Stimulated activated naive B cell treated with anti-CD40 and anti-IgM and Interleukin-4, amounts not matched to agents 10 μg/mL and 1 μg/mL and 100 μg/mL, for 72 hours (primary cell): Measurements from ENCODE around the gene MACO1.
"Not testable (repeated sequence)": the region's sequence is repeated elsewhere in the genome, so short reads cannot be mapped to it uniquely, and the experiment has no call there.

Experiments used
- ATAC-seq, 2 donors: fragments of 150-1000 bp; cut with Tn5 transposase; replicated peaks; 2 replicates each; pipeline ENCODE4 v1.10.0; 2021; ENCODE audit warnings: moderate library complexity in 1 of 2
- DNase-seq: peaks from one replicate; pipeline ENCODE4 v3.0.0; 2021
- H3K27ac Mint-ChIP-seq: one replicate; pipeline ENCODE4 v1.8.0; 2022; ENCODE audit warnings: mild to moderate bottlenecking, mixed read lengths
- H3K27me3 Mint-ChIP-seq, 2 donors: one replicate each; pipeline ENCODE4 v1.8.0; 2022; ENCODE audit warnings: mixed read lengths in 2 of 2
- H3K36me3 Mint-ChIP-seq, 2 donors: one replicate each; pipeline ENCODE4 v1.8.0; 2022; ENCODE audit warnings: mixed read lengths in 2 of 2, mild to moderate bottlenecking in 1 of 2
- H3K4me1 Mint-ChIP-seq, 2 donors: one replicate each; pipeline ENCODE4 v1.8.0; 2022; ENCODE audit warnings: mixed read lengths in 2 of 2, mild to moderate bottlenecking in 1 of 2
- H3K4me3 Mint-ChIP-seq, 2 donors: one replicate each; pipeline ENCODE4 v1.8.0; 2022; ENCODE audit warnings: mild to moderate bottlenecking in 2 of 2, mixed read lengths in 2 of 2, moderate library complexity in 1 of 2
- H3K9me3 Mint-ChIP-seq, 2 donors: one replicate each; pipeline ENCODE4 v1.8.0; 2022; ENCODE audit warnings: mixed read lengths in 2 of 2, mild to moderate bottlenecking in 1 of 2

The MACO1 gene

DNA sequence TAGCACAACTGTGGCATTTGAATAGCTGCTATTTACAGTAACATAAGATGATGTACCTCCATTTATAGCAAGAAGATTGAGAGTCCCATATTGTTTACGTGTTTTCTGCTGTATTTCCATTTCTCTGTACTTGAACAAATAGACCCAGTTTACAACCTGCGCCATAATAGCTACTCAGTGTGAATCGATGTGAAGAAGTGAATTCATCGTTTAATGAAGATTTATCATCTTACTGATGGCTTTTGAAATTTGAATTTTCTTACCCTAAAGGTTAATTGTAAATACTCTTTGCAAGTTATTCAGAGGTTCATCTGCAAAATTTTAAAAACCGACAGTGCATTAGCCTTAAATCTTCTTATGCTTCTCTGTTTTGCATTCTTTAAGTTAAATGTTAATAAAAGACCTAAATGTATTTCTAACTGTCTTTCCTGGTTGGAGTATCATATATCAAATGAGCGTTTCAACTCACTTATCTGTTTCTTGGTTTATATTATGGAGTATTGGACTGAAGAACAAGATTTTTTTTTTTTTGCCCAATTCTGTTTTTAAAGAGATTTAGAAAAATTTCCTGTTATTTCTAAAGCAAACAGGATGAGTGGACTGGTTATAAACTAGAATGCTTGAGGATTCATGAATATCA is 2.2 kb downstream of the MACO1 start:
- H3K27ac Mint-ChIP-seq: no peak overlapping the region
- no peaks in the 10 kb centered on the region for H3K27me3 Mint-ChIP-seq
- H3K9me3 Mint-ChIP-seq: no peaks in the 10 kb centered on the region
- ATAC-seq (no peak), DNase-seq (no peak)
- peaks cover 33 to 67% of the 10 kb centered on the region in 2 donors for H3K4me1 Mint-ChIP-seq
- no peak overlapping the region for H3K4me3 Mint-ChIP-seq
- no peaks in the 10 kb centered on the region for H3K36me3 Mint-ChIP-seq

DNA sequence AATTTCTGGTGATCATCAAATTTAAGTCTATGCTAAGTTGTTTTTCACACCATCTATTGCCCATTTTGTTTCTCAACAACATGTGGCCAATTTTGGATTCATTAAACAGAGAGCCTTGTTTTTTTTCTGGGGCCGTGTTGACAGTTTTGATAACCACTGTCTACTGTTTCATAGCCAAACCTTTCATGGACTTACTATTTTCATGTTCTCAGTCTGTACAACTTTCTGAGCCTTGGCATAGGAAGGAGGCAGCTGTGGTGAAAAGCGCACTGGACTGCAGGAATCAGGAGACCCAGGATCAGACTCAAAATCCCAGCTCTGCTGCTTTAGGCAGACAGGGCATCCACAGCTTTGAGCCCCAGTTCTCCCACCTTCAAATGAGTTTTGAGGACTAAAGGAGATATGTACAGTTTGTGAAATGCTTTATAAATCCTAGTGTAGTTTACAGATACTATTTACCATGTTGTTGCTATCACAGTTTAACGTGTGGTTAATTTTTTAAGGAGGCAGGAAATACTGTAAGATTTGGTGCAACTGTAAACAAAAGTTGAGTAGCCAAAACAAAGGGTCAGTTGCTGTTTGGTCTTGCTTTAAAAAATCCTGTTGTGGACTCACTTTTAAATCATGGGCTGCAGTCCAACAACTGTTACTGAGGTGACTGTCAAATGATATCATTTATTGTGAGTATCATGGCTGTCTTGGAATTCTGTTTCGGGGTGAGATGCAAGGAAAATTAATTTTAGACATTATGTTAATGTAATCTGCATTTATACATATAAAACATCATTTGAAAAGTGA is 2.9 kb downstream of the MACO1 start:
- Mint-ChIP-seq H3K4me1 (peaks cover 33 to 65% of the 10 kb centered on the region in 2 donors), H3K27ac (no peak overlapping the region), H3K27me3 (no peaks in the 10 kb centered on the region), H3K4me3 (no peak overlapping the region), H3K9me3 (no peaks in the 10 kb centered on the region), H3K36me3 (no peaks in the 10 kb centered on the region)
- ATAC-seq (no peak), DNase-seq (no peak)

DNA sequence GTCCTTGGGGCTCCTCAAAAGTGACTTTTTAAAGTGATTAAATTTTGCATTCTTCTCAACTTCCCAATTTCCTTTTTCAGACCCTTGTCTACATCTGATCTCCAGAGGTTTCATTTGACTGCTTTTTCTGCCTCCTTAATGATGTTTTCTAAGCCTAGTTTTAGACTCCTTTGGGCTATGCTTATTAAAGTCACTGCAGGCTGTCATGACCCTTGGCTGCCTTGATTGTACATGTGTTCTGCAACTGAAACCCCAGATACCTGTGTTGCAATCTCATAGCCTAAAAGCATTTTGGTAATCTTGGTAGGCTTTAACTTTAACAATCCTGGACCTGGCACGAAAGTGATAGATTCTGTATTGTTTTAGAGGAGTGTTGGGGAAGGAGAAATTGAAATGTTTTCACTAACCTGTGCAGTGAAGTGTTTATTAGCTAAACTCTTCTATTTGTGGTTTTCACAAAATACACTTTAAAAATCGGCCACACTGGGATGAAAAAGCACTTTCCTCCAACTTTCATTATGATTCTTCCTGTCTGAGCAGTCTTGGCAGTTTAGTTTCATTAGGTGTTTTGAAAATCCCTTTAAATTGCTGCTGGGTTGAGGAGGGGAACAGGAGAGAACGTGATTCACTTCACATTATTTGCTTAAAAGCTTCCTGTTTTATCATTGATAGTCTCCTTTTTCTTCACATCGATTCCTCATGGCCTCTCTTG is 4.9 kb downstream of the MACO1 start:
- Mint-ChIP-seq H3K4me1 (peaks cover 29 to 58% of the 10 kb centered on the region in 2 donors), H3K27ac (peak overlapping the region; percentile 79), H3K36me3 (peaks cover 0 to 2% of the 10 kb centered on the region in 2 donors), H3K27me3 (no peaks in the 10 kb centered on the region), H3K4me3 (peak overlapping the region; percentile 5 to 62), H3K9me3 (no peaks in the 10 kb centered on the region)
- no peak for DNase-seq
- peak; percentile 33 to 47 for ATAC-seq

DNA sequence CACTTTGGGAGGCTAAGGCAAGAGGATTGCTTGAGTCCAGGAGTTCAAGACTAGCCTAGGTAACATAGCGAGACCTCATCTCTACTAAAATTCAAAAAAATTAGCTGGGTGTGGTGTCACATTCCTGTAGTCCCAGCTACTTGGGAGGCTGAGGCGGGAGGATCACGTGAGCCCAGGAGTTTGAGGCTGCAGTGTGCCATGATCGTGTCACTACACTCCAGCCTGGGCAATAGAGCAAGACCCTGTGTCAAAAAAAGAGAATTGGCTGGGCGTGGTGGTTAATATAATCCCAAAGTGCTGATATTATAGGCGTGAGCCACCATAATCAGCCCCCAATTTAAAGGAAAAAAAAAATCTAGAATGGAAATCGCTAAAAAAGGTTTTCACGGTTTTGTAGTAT is 7.0 kb downstream of the MACO1 start:
- H3K27ac Mint-ChIP-seq: no peak overlapping the region
- no peaks in the 10 kb centered on the region for H3K9me3 Mint-ChIP-seq
- H3K27me3 Mint-ChIP-seq: no peaks in the 10 kb centered on the region
- H3K4me3 Mint-ChIP-seq: no peak overlapping the region
- DNase-seq (no peak), ATAC-seq (no peak)
- H3K4me1 Mint-ChIP-seq: peaks cover 30 to 67% of the 10 kb centered on the region in 2 donors
- peaks cover 2 to 3% of the 10 kb centered on the region in 2 donors for H3K36me3 Mint-ChIP-seq

DNA sequence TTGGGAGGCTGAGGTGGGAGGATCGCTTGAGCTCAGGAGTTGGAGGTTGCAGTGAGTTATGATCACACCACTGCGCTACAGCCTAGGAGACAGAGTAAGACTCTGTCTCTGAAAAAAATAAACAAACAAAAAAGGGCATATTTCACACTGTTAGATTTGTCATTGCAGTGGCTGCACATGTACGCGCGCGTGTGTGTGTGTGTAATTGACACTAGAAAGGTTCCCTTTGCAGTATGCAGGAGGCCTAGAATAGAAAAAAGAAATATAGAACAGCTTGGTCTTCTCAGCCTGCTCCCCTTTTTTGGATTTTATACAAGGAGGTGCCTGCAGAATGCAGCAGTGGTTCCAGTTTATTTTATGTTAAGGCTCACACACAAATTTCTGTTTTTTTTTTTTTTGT is 8.6 kb downstream of the MACO1 start:
- peaks cover 24 to 59% of the 10 kb centered on the region in 2 donors for H3K4me1 Mint-ChIP-seq
- DNase-seq: no peak

DNA sequence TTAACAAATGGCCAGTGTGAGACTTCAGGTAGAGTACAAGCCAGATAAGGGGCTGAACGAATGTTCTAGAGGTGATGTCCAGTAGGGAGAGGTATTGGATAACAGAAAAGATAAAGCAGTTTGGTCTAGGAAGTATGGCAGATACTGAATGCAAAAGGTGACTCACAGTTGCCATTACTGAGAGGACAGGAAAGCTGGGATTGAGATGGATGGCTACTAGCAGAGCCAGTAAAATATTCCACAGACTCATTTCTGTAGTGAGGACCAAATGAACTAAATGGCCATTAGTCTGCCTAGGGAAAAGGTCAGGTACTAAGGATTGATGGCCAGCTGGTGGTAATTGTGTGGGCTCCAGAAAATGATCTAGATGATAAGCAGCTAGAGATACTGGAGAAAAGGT is 11.5 kb downstream of the MACO1 start:
- DNase-seq (no peak), ATAC-seq (no peak)
- no peak overlapping the region for H3K27ac Mint-ChIP-seq
- no peaks in the 10 kb centered on the region for H3K27me3 Mint-ChIP-seq
- H3K4me3 Mint-ChIP-seq: no peak overlapping the region
- H3K36me3 Mint-ChIP-seq: peaks cover 2 to 11% of the 10 kb centered on the region in 2 donors
- H3K4me1 Mint-ChIP-seq: peaks cover 18 to 41% of the 10 kb centered on the region in 2 donors
- H3K9me3 Mint-ChIP-seq: no peaks in the 10 kb centered on the region

More for the DNA sequence above, 8.6 kb downstream of the MACO1 start:
- Mint-ChIP-seq H3K4me3 (no peak overlapping the region), H3K27ac (no peak overlapping the region), H3K36me3 (peaks cover 2 to 7% of the 10 kb centered on the region in 2 donors), H3K27me3 (no peaks in the 10 kb centered on the region), H3K9me3 (no peaks in the 10 kb centered on the region)
- no peak for ATAC-seq

DNA sequence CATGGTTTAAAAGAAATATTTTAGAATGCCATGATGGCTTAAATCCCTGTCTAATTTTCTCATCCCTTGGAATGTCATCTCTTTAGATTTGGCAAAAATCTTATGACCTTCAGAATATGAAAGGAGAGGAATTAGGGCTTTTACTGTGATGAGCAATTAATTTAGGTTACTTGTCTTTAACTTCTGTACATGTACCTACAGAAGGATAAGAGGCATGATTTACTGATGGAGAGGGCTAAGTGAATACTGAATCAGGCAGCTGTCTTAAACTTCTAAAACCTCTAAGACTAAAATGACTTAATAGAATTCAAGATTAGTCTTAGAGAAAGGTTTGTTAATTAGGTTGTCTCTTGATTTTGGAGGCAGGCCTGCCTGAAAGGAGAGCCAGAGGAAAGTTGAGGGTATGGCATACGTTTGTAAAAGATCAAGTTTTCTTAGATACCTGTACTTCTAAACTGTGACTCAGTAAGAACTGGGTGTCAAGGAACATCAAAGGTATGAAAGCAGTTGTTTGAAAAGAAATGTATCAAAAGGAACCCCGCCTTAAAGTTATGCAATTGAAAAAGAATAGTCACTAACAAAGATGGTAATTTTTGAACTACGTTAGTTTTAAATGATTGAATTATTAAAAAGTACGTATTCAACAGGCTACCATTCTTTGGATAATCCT is 12.5 kb downstream of the MACO1 start:
- H3K36me3 Mint-ChIP-seq: peaks cover 2 to 17% of the 10 kb centered on the region in 2 donors
- no peak for DNase-seq
- no peak for ATAC-seq
- H3K4me1 Mint-ChIP-seq: peaks cover 20 to 49% of the 10 kb centered on the region in 2 donors
- H3K27ac Mint-ChIP-seq: peak overlapping the region; percentile 14
- no peaks in the 10 kb centered on the region for H3K27me3 Mint-ChIP-seq
- H3K9me3 Mint-ChIP-seq: no peaks in the 10 kb centered on the region
- no peak overlapping the region for H3K4me3 Mint-ChIP-seq

DNA sequence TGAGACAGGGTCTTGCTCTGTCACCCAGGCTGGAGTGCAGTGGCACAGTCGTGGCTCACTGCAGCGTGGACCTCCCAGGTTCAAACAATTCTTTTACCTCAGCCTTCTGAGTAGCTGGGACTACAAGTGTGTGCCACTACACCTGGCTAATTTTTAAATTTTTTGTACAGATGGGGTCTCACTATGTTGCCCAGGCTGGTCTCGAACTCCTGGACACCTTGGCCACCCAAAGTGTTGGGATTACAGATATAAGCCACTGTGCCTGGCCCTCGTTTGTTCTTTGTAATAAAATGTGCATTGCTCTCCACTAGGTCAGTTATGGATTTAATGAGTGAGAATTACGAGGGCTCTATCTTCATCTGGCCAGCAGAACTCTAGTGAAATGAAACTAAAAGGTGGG is 13.9 kb downstream of the MACO1 start:
- not testable (repeated sequence) for DNase-seq, H3K27me3 Mint-ChIP-seq, ATAC-seq, H3K4me3 Mint-ChIP-seq, H3K27ac Mint-ChIP-seq, H3K9me3 Mint-ChIP-seq
- Mint-ChIP-seq H3K4me1 (peaks cover 20 to 50% of the 10 kb centered on the region in 2 donors), H3K36me3 (peaks cover 2 to 17% of the 10 kb centered on the region in 2 donors)

DNA sequence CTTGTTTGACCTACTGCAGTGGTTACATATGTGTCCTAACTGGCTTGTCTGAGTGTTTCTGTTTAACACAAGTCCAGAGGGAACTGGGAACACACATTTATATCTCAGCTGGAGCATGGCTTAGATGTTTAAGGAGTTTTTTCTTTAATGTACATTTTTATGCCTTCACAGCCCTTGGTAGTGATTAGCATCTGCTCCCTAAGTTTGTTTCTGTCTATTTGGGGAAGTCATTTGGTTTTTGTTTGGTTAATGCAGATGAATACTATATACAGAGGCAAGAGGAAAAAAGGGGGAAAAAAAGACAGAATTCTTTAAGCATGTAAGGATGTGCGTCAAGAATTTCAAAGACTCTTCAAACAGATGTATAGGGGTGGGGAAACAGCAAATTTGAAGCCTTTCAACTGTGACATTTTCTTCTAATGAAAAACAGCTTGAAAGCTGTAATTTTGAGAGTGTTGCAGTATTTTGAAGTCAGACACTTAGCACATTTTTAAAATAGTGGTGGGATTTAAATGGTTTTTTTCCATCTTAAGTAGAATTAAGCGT is 15.4 kb downstream of the MACO1 start:
- DNase-seq (no peak), ATAC-seq (no peak)
- H3K4me3 Mint-ChIP-seq: no peak overlapping the region
- peaks cover 0 to 18% of the 10 kb centered on the region in 2 donors for H3K36me3 Mint-ChIP-seq
- H3K27me3 Mint-ChIP-seq: no peaks in the 10 kb centered on the region
- H3K9me3 Mint-ChIP-seq: no peaks in the 10 kb centered on the region
- H3K4me1 Mint-ChIP-seq: peaks cover 22 to 43% of the 10 kb centered on the region in 2 donors
- H3K27ac Mint-ChIP-seq: peak overlapping the region; percentile 60

DNA sequence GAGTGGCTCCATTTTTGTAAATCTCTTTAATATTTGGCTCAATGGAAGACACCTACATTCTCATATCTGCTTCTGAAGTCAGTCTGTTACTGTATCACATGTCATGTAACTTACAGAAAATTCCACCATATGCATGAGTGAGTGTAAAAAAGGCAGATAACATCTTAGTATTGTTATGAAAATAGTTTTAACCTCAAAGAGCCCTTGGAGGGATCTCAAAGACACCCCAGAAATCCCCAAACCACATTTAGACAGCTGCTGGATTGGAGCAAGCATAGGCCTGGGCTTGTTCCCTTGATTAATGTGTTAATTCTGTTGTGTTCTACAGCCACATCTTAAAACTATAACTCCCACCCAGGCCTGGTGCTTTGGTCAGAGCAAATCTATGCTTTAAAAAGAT is 16.9 kb downstream of the MACO1 start:
- no peaks in the 10 kb centered on the region for H3K27me3 Mint-ChIP-seq

DNA sequence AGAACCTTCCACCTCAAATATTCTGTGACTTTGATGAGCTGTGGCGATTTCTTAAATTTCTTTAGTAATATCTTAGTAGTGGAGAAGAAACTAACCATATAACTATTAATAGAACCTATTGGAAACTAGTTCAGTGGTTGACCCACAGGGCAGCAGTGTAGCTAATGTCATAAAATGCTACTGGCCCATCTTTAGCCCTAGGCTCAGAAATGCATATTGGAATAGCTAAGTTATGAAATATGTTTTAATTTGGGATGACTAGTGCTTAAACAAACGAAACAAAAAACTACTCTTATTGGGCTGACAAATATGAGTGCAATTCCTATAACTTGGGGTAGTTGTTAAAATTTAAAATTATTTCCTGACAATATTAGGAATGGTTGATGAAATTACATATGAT is 20.2 kb downstream of the MACO1 start:
- ATAC-seq: no peak
- Mint-ChIP-seq H3K27ac (no peak overlapping the region), H3K27me3 (no peaks in the 10 kb centered on the region), H3K4me1 (peaks cover 13 to 29% of the 10 kb centered on the region in 2 donors), H3K36me3 (peaks cover 5 to 21% of the 10 kb centered on the region in 2 donors), H3K9me3 (no peaks in the 10 kb centered on the region), H3K4me3 (no peak overlapping the region)
- no peak for DNase-seq

More for the DNA sequence above, 16.9 kb downstream of the MACO1 start:
- Mint-ChIP-seq H3K27ac (no peak overlapping the region), H3K36me3 (peaks cover 2 to 18% of the 10 kb centered on the region in 2 donors), H3K9me3 (no peaks in the 10 kb centered on the region), H3K4me3 (no peak overlapping the region), H3K4me1 (peaks cover 15 to 40% of the 10 kb centered on the region in 2 donors)
- DNase-seq: peak; percentile 11
- ATAC-seq: peak; percentile 91 to 96

DNA sequence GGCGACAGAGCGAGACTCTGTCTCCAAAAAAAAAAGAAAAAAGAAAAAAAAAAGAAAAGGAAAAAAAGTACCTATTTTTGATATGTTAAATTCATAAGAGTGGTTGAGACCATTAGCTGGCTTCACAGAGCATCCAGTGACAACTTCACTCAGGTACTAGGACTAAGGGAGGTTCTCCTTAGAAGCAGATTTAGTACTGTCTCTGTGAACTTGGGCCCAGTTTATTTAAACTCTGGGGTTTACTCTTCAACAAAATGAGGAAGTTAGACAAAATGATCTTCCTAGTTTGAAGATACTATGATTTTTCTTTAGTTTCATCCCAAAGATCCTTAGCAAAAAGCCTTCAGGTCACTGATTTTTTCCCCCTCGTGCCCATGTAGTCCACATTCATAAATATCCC is 21.2 kb downstream of the MACO1 start:
- Mint-ChIP-seq H3K4me1 (peaks cover 8 to 23% of the 10 kb centered on the region in 2 donors), H3K27ac (peak overlapping the region; percentile 37), H3K27me3 (no peaks in the 10 kb centered on the region), H3K36me3 (peaks cover 11 to 26% of the 10 kb centered on the region in 2 donors), H3K9me3 (no peaks in the 10 kb centered on the region), H3K4me3 (no peak overlapping the region)
- ATAC-seq (peak; percentile 53 to 57), DNase-seq (no peak)

DNA sequence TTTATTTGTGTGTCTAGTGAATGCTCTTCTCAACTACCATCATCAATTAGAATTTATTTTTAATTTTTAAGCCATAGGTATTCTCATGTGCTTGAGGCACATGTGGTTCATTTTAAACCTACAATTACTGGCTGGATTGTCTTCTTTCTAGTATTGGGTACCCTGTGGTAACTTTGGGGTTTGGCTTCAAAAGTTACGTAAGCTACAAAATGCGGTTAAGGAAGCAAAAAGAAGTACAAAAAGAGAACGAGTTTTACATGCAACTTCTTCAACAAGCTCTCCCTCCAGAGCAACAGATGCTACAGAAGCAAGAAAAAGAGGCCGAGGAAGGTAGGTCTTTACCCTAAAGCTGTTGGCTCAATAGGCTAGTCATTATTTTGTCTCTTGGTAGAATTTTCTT is 25.8 kb downstream of the MACO1 start:
- Mint-ChIP-seq H3K27me3 (no peaks in the 10 kb centered on the region), H3K36me3 (peaks cover 31 to 45% of the 10 kb centered on the region in 2 donors), H3K4me3 (no peak overlapping the region), H3K27ac (no peak overlapping the region), H3K9me3 (no peaks in the 10 kb centered on the region), H3K4me1 (peaks cover 4 to 8% of the 10 kb centered on the region in 2 donors)
- no peak for DNase-seq
- no peak for ATAC-seq
